Activated CD4-positive, alpha-beta T cell treated with anti-CD3 and anti-CD28 coated beads, Interleukin-2, amount 50 U/mL, for 16 hours (primary cell): Measurements from ENCODE around the gene TRAPPC14.

Experiments used
- DNase-seq: peaks from one replicate; pipeline ENCODE4 v3.0.0-alpha.2; 2020

Gene TRAPPC14

GRCh38 chr7:100124301-100125230 is 34.0 kb downstream of the TRAPPC14 start:
- no peak for DNase-seq

- DNase-seq, result no peak
Measured at GRCh38 chr7:100122568-100122967, 36.0 kb downstream of the TRAPPC14 start.

GRCh38 chr7:100122067-100122466 is 36.5 kb downstream of the TRAPPC14 start:
- DNase-seq, result no peak

GRCh38 chr7:100120733-100121036 is 37.8 kb downstream of the TRAPPC14 start:
- DNase-seq, result no peak

- DNase-seq, result peak; percentile 79
Measured at GRCh38 chr7:100119970-100120732, 38.4 kb downstream of the TRAPPC14 start.

- DNase-seq, result peak; percentile 95
Measured at GRCh38 chr7:100119072-100119969, 39.2 kb downstream of the TRAPPC14 start, which contains the start of the genes CNPY4 and TAF6. Gene CNPY4, plus strand, starts transcription at chr7:100119634. Its CDS starts 111 bp downstream, at chr7:100119745. Gene TAF6, minus strand, starts transcription at chr7:100119358. Its CDS starts 5,149 bp downstream, at chr7:100114209.

GRCh38 chr7:100118388-100119071 is 40.0 kb downstream of the TRAPPC14 start:
- DNase-seq, result no peak

- DNase-seq, result no peak
Measured at GRCh38 chr7:100115026-100115425, 43.5 kb downstream of the TRAPPC14 start.

GRCh38 chr7:100111914-100112313 is 46.6 kb downstream of the TRAPPC14 start:
- DNase-seq, result no peak

GRCh38 chr7:100111156-100111555 is 47.4 kb downstream of the TRAPPC14 start:
- DNase-seq, result no peak

GRCh38 chr7:100109521-100110163 is 48.9 kb downstream of the TRAPPC14 start:
- DNase-seq, result no peak

GRCh38 chr7:100107890-100108289 is 50.6 kb downstream of the TRAPPC14 start:
- DNase-seq, result no peak

GRCh38 chr7:100107125-100107737 is 51.3 kb downstream of the TRAPPC14 start:
- DNase-seq, result no peak

- no peak for DNase-seq
Measured at GRCh38 chr7:100106633-100107032, 51.9 kb downstream of the TRAPPC14 start.

GRCh38 chr7:100105534-100105933 is 53.0 kb downstream of the TRAPPC14 start:
- DNase-seq, result no peak
